Loucy (cell line): ENCODE data around the gene C1QTNF9.

Experiments used
- H2AFZ ChIP-seq: fragments of 200-600 bp; sonication (generic); 2 replicates; pipeline ENCODE4 v1.6.0; 2016; ENCODE audit warnings: antibody characterized with exemption, mild to moderate bottlenecking, low read length, moderate library complexity
- H3F3A ChIP-seq: fragments of 200-600 bp; 2 replicates; pipeline ENCODE4 v1.6.0; 2016; ENCODE audit warnings: antibody characterized with exemption, low read depth, mild to moderate bottlenecking
- H3K27me3 ChIP-seq: fragments of 200-600 bp; sonication (generic); 2 replicates; pipeline ENCODE4 v1.6.1; 2014; ENCODE audit warnings: low read length, mild to moderate bottlenecking; ENCODE audit not compliant: insufficient read depth, poor library complexity, severe bottlenecking
- H3K36me3 ChIP-seq: fragments of 200-600 bp; sonication (generic); 2 replicates; pipeline ENCODE4 v1.6.1; 2016; ENCODE audit warnings: low read length; ENCODE audit not compliant: insufficient read depth
- H3K4me1 ChIP-seq: fragments of 200-600 bp; sonication (generic); 2 replicates; pipeline ENCODE4 v1.5.1; 2014; ENCODE audit warnings: low read length, mild to moderate bottlenecking; ENCODE audit not compliant: insufficient read depth, poor library complexity, severe bottlenecking
- H3K4me2 ChIP-seq: fragments of 200-600 bp; sonication (generic); 2 replicates; pipeline ENCODE4 v1.6.0; 2014; ENCODE audit warnings: antibody characterized with exemption, low read length, low read depth, mild to moderate bottlenecking; ENCODE audit not compliant: poor library complexity, severe bottlenecking
- H3K4me3 ChIP-seq: fragments of 200-600 bp; sonication (generic); 2 replicates; pipeline ENCODE4 v1.5.1; 2014; ENCODE audit warnings: low read length, mild to moderate bottlenecking, mixed read lengths; ENCODE audit not compliant: poor library complexity, severe bottlenecking
- H3K79me2 ChIP-seq: fragments of 200-600 bp; sonication (generic); 2 replicates; pipeline ENCODE4 v1.6.1; 2014; ENCODE audit warnings: low read length; ENCODE audit not compliant: insufficient read depth
- H3K9ac ChIP-seq: fragments of 200-600 bp; sonication (generic); 2 replicates; pipeline ENCODE4 v1.6.0; 2014; ENCODE audit warnings: mild to moderate bottlenecking, low read depth, low read length, moderate library complexity; ENCODE audit not compliant: poor library complexity, severe bottlenecking
- H3K9me2 ChIP-seq: fragments of 200-600 bp; sonication (generic); replicated peaks from 2 replicates; pipeline ENCODE4 v1.6.1; 2016; ENCODE audit warnings: low read depth, low read length, mixed read lengths
- H3K9me3 ChIP-seq: fragments of 200-600 bp; sonication (generic); 2 replicates; pipeline ENCODE4 v1.6.1; 2014; ENCODE audit warnings: mild to moderate bottlenecking, antibody characterized with exemption, low read length, low read depth; ENCODE audit not compliant: insufficient read depth
- H4K20me1 ChIP-seq: fragments of 200-600 bp; sonication (generic); 2 replicates; pipeline ENCODE4 v1.6.0; 2014; ENCODE audit warnings: antibody characterized with exemption, low read length, mild to moderate bottlenecking; ENCODE audit not compliant: insufficient read depth, poor library complexity, severe bottlenecking
- CTCF ChIP-seq: fragments of 200-600 bp; sonication (generic); conservative IDR thresholded peaks from 2 replicates; pipeline ENCODE4 v1.5.1; 2014; ENCODE audit warnings: mild to moderate bottlenecking, antibody characterized with exemption, low read length
- EZH2phosphoT487 ChIP-seq: fragments of 200-600 bp; IDR thresholded peaks from 2 replicates; pipeline ENCODE4 v1.6.1; 2018; ENCODE audit warnings: antibody characterized with exemption, mild to moderate bottlenecking, moderate library complexity, borderline replicate concordance

The C1QTNF9 gene

GRCh38 chr13:24328145-24328544 lies 18.8 kb downstream of the C1QTNF9 start:
- no peaks in the 10 kb centered on the region for H3F3A ChIP-seq
- no peak overlapping the region for H3K4me3 ChIP-seq
- no peaks in the 10 kb centered on the region for H3K4me1 ChIP-seq
- no peak overlapping the region for H2AFZ ChIP-seq
- no peak overlapping the region for H3K4me2 ChIP-seq
- no peak overlapping the region for H3K9ac ChIP-seq
- no peaks in the 10 kb centered on the region for H4K20me1 ChIP-seq
- H3K27me3 ChIP-seq = no peaks in the 10 kb centered on the region
- H3K36me3 ChIP-seq = no peaks in the 10 kb centered on the region
- no peaks in the 10 kb centered on the region for H3K79me2 ChIP-seq
- H3K9me3 ChIP-seq = no peaks in the 10 kb centered on the region
- no peaks in the 10 kb centered on the region for H3K9me2 ChIP-seq
- no peak for TF ChIP-seq EZH2phosphoT487
- no peak for TF ChIP-seq CTCF

GRCh38 chr13:24338721-24339120 lies 29.3 kb downstream of the C1QTNF9 start:
- Histone ChIP-seq H3K36me3 (no peaks in the 10 kb centered on the region), H3K79me2 (no peaks in the 10 kb centered on the region), H3K4me2 (no peak overlapping the region), H3K4me3 (no peak overlapping the region), H3K9me2 (no peaks in the 10 kb centered on the region), H3K4me1 (no peaks in the 10 kb centered on the region), H3K9me3 (no peaks in the 10 kb centered on the region), H3K9ac (no peak overlapping the region), H3F3A (no peaks in the 10 kb centered on the region), H4K20me1 (no peaks in the 10 kb centered on the region), H3K27me3 (no peaks in the 10 kb centered on the region), H2AFZ (no peak overlapping the region)
- TF ChIP-seq CTCF = no peak

- Histone ChIP-seq H3F3A (no peaks in the 10 kb centered on the region), H3K27me3 (no peaks in the 10 kb centered on the region), H3K9ac (no peak overlapping the region), H3K79me2 (no peaks in the 10 kb centered on the region), H3K4me1 (no peaks in the 10 kb centered on the region), H3K4me2 (no peak overlapping the region), H3K4me3 (no peak overlapping the region), H4K20me1 (no peaks in the 10 kb centered on the region), H3K9me3 (no peaks in the 10 kb centered on the region), H3K9me2 (no peaks in the 10 kb centered on the region), H2AFZ (no peak overlapping the region), H3K36me3 (no peaks in the 10 kb centered on the region)
- TF ChIP-seq EZH2phosphoT487 (no peak), CTCF (no peak)
Measured at GRCh38 chr13:24339937-24340607, 30.7 kb downstream of the C1QTNF9 start.
